Measurements from ENCODE around the gene SRGAP1. TPM values are rescaled to one million over a fixed set of nuclear protein-coding genes. Genes with fewer than 3 reads are reported as not detected.

SRGAP1 gene
- total and polyA plus RNA-seq, 2 of the 4 experiments (the other 2 are of a cell fraction): 10.0 to 10.2 TPM

- POLR2A ChIA-PET (ENCODE audit: unreplicated experiment): interaction anchor here (0.8 kb wide), 1 partner anchor 9 kb away, joined by 3 read pairs; no protein-coding TSS in a partner anchor
- H3K18ac ChIP-seq (ENCODE audit: low read depth, low read length): peak overlapping the region; percentile 46; the same call in 1 of the 2 replicates
- peak overlapping the region; percentile 63 for H2BK120ac ChIP-seq (ENCODE audit: low read depth, low read length)
Observed at GRCh38 chr12:63990828-63991547, 146.5 kb downstream of the SRGAP1 start.

More at GRCh38 chr12:63990828-63991547, 146.5 kb downstream of the SRGAP1 start:
- Histone ChIP-seq H3K36me3 (ENCODE audit: control insufficient read depth, insufficient read depth, low read length) (peaks cover 15% of the 10 kb centered on the region), H3K9me1 (ENCODE audit: insufficient read depth, low read length) (peaks cover 21% of the 10 kb centered on the region), H2AFZ (replicated peaks; ENCODE audit: low read length, poor library complexity) (no peak overlapping the region), H3K4me3 (ENCODE audit: insufficient read depth, low read depth, low read length) (no peak overlapping the region), H3K9ac (ENCODE audit: low read depth, low read length) (peak overlapping the region; percentile 34; the same call in 1 of the 2 replicates), H4K20me1 (ENCODE audit: insufficient read depth, low read length) (peaks cover 11% of the 10 kb centered on the region), H2AK5ac (ENCODE audit: low read depth, low read length) (peak overlapping the region; percentile 52; the same call in 1 of the 2 replicates), H4K8ac (ENCODE audit: low read depth in 2 of 2, low read length in 2 of 2) (peak overlapping the region in 1 of 2 experiments; percentile 20; a peak in 1 of 4 replicates), H3K56ac (ENCODE audit: extremely low read depth, insufficient read depth, low read length) (no peak overlapping the region), H3K4me2 (ENCODE audit: low read depth, low read length) (peak overlapping the region; percentile 13; the same call in 1 of the 2 replicates), H3K9me3 (ENCODE audit: control insufficient read depth, insufficient read depth, low read length) (no peaks in the 10 kb centered on the region), H3K27ac (ENCODE audit: insufficient read depth, low read length) (peak overlapping the region; percentile 52; the same call in 1 of the 2 replicates), H3K4me1 (ENCODE audit: control insufficient read depth, insufficient read depth, low read length) (peaks cover 34% of the 10 kb centered on the region), H2BK5ac (ENCODE audit: low read depth, low read length, poor library complexity, severe bottlenecking) (peak overlapping the region; percentile 19), H3K79me1 (ENCODE audit: low read depth in 1 of 2, low read length in 2 of 2) (peaks cover 44 to 78% of the 10 kb centered on the region in 2 experiments), H2BK20ac (ENCODE audit: low read depth, low read length) (peak overlapping the region; percentile 33; the same call in 1 of the 2 replicates), H3K14ac (replicated peaks; ENCODE audit: low read depth, low read length) (peak overlapping the region; percentile 43; the same call in 1 of the 2 replicates), H3K4ac (ENCODE audit: low read depth, low read length) (peak overlapping the region; percentile 50; the same call in 1 of the 2 replicates), H4K91ac (ENCODE audit: insufficient read depth, low read depth, low read length) (peak overlapping the region; percentile 5; the same call in 1 of the 2 replicates), H3K23ac (ENCODE audit: low read depth, low read length) (peak overlapping the region; percentile 64), H4K5ac (ENCODE audit: low read depth, low read length) (peak overlapping the region; percentile 65; the same call in 1 of the 2 replicates), H2AK9ac (replicated peaks; ENCODE audit: low read depth, low read length, poor library complexity) (no peak overlapping the region), H3K27me3 (ENCODE audit: control insufficient read depth, insufficient read depth, low read length) (no peaks in the 10 kb centered on the region), H2BK15ac (ENCODE audit: low read depth, low read length) (no peak overlapping the region; the same call in 2 of the 3 replicates)
- in situ Hi-C loops (cut with MboI; ENCODE audit: low sequenced_read_pairs): loop anchor here (10.0 kb wide), 1 partner anchor 146 kb away; the partner anchor contains the start of gene SRGAP1
- ATAC-seq (ENCODE audit: low read depth): no peak
- peak; percentile 48 for DNase-seq
- intact Hi-C loops (cut with micrococcal nuclease): no loop called here
- CTCF ChIA-PET: interaction anchor here (0.8 to 1.1 kb wide), 4 partner anchors 8 to 148 kb away, joined by 3 to 4 read pairs (median 4); no protein-coding TSS in a partner anchor
- TF ChIP-seq MAFK (IDR thresholded peaks at IDR 0.05; ENCODE audit: low read depth, low read length): peak; percentile 53; the same call in 1 of the 2 replicates
- TF ChIP-seq NFE2L2 (IDR thresholded peaks at IDR 0.05; ENCODE audit: low read depth, low read length): no peak
- dilution Hi-C loops (cut with HindIII; ENCODE audit: low sequenced_read_pairs, unreplicated experiment): no loop called here
- BruUV-seq (replicated peaks): no TSS peak
- no CpG with 5 or more reads among the region's 7 CpGs for WGBS, 2 experiments (ENCODE audit: extremely low coverage in 2 of 2, insufficient read length in 1 of 2)
